HG03558 (cell line): Measurements from ENCODE around the gene PLA2R1.

ENCODE experiments used
- ATAC-seq: cut with Tn5 transposase; IDR thresholded peaks from one replicate; pipeline ENCODE4 v1.9.1; 2021; ENCODE audit warnings: moderate number of reproducible peaks; ENCODE audit not compliant: unreplicated experiment; ENCODE audit errors: extremely low read depth

The PLA2R1 gene

GRCh38 chr2:159944874-159945273, 117.5 kb downstream of the PLA2R1 start:
- no peak for ATAC-seq

- no peak for ATAC-seq
Observed at GRCh38 chr2:159942146-159942545, 120.3 kb downstream of the PLA2R1 start.

- ATAC-seq = no peak
Observed at GRCh38 chr2:159941729-159942128, 120.7 kb downstream of the PLA2R1 start.

GRCh38 chr2:159939946-159940345, 122.5 kb downstream of the PLA2R1 start:
- ATAC-seq = no peak

GRCh38 chr2:159938395-159938794, 124.0 kb downstream of the PLA2R1 start:
- no peak for ATAC-seq

GRCh38 chr2:159936471-159936870, 125.9 kb downstream of the PLA2R1 start:
- no peak for ATAC-seq

GRCh38 chr2:159933727-159934049, 128.7 kb downstream of the PLA2R1 start:
- peak; percentile 63 for ATAC-seq

- no peak for ATAC-seq
Observed at GRCh38 chr2:159933040-159933726, 129.2 kb downstream of the PLA2R1 start.

- ATAC-seq = no peak
Observed at GRCh38 chr2:159926695-159927094, 135.7 kb downstream of the PLA2R1 start.

GRCh38 chr2:159925975-159926374, 136.4 kb downstream of the PLA2R1 start:
- no peak for ATAC-seq

- peak; percentile 77 for ATAC-seq
Observed at GRCh38 chr2:159922563-159922962, 139.9 kb downstream of the PLA2R1 start.

GRCh38 chr2:159921752-159922404, 140.5 kb downstream of the PLA2R1 start:
- ATAC-seq = peak; percentile 60

GRCh38 chr2:159916511-159916910, 145.9 kb downstream of the PLA2R1 start:
- no peak for ATAC-seq

- ATAC-seq = no peak
Observed at GRCh38 chr2:159913900-159914299, 148.5 kb downstream of the PLA2R1 start.

- ATAC-seq = no peak
Observed at GRCh38 chr2:159912580-159912979, 149.8 kb downstream of the PLA2R1 start.

GRCh38 chr2:159910951-159911350, 151.5 kb downstream of the PLA2R1 start:
- no peak for ATAC-seq

GRCh38 chr2:159908623-159909022, 153.8 kb downstream of the PLA2R1 start:
- no peak for ATAC-seq

- ATAC-seq = no peak
Observed at GRCh38 chr2:159907909-159908308, 154.5 kb downstream of the PLA2R1 start.

- ATAC-seq = no peak
Observed at GRCh38 chr2:159905926-159906714, 156.3 kb downstream of the PLA2R1 start.

GRCh38 chr2:159904959-159905305, 157.5 kb downstream of the PLA2R1 start:
- ATAC-seq = peak; percentile 21
